ENCODE results near the gene TRAP1. TPM values are rescaled to one million over a fixed set of nuclear protein-coding genes. Genes with fewer than 3 reads are reported as not detected.

TRAP1 gene
- total RNA-seq = 10 to 100 TPM; 59.5 to 85.9 TPM

DNA sequence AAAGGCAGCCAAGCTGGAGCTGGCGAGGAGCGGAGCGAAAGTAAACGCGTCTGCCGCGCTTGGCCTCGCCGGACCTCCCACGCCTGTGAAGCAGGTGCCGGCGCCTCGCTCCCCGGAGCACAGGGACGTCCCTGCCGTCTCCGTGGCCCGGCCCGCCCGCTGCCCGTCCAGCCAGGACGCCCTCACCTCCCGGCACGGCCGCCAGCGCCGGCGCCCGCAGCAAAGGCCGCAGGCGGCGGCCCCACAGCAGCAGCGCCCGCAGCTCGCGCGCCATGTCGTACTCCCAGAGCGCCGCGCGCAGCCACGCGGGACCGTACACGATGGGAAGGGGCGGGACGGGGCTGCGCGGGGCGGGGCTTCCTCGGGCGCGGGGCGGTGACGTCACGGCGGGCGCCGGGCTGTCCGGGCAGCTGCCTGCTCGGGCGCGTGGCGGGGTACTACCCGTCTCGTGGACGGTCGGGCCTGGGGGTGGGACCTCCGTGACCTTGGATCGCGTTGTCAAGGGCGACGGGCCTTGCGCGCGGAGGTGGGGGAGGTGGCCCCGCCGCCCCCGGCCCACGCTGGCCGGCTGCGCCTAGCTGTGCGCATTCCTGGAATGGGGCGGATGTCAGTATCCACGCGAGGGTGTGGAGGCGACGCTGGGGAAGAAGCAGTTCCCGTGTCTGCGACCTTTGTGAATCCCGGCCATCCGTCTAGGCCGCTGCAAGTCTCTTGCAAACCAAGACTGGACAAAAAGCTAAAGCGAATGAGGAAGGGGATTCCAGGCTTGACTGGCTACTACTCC, at the start of gene TRAP1:
Gene TRAP1 (minus strand): TSS at position 290 of the 784 bp plus-strand sequence. CDS start 16 bp downstream, at position 274.

DNA sequence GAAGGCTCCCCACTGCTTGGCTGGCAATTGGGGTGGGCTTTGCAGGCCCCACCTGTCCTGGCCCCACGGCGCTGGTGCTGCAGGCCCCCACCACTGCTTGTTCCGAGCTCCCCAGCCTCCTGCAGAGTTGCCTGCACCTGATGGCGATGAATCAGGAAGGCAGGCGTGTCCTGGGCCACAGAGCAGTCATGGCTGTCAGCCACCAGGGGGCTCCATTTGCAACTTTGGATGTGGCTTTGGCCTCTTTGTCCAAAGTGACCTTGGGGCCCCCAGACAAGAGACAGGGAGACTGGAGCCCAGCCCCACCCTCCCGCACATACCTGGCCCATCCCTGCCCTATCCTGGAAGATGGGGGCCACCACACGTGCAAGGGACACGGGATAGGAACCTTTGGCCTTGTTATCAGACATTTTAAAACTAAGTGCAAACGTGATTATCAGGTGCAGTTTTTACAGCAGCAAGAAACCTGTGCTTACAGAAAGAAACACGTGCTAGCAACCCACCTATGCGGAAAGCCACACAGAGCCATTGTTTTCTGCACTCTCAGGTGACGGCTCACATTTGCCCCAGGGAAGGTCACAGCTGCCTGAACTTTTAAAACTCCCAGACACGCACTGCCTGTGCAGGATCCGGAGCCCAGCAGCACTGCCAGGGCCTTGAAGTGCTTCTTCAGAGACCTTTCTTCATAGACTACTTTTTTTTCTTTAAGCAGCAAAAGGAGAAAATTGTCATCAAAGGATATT, 62.9 kb downstream of the TRAP1 start, which contains the start of gene DNASE1:
Gene DNASE1 (plus strand): TSS at position 443 of the 743 bp plus-strand sequence. CDS start 683 bp downstream, outside the sequence.

DNA sequence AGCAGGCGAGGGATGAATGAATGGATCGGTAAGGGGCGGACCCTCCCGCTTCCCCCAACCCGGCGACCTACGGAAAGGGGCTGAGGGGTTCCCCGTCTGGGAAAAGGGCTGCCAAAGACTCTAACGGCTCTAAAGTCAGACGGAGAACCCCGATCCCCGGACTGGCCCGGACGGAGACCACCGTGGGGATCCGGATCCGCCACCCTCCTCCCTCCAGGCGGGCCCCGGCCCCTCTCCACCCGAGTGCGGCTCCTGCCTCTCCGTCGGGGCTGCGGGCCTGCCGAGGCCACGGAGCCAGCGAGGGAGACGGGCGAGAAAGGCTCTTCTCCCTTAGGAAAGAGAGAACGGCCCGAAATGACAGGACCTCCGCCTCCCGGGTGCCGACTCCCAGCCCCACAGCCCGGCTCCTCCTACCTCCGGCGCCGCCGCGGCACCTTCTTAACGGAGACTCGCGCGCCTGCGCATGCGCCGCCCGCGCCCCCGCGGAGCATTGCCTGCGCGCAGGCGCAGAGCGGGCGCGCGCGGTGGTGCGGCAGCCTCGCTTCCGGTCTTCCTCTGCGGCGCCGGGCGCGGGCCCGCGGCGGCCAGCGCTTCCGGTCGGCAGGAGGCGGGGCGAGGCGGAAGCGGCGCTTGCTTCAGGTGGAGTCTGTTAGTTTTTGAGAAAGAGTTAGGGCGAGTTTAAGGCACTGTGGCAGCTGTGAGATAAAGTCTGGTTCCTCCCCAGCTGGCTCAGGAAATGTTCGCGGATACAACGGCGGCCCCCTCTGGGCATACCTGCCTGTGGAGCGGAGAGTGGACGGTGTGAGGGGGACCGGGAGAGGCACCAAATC, 106.0 kb downstream of the TRAP1 start, which contains the start of gene SLX4:
Gene SLX4 (minus strand): TSS at position 461 of the 830 bp plus-strand sequence. CDS start 2,642 bp downstream, outside the sequence.

Other genes starting within 250 kb of the TRAP1 start
- gene C16orf90, start 222.0 kb downstream of the TRAP1 start, total RNA-seq = not detected
- 10 to 100 TPM; 12.7 to 13.4 TPM for gene CLUAP1, start 216.5 kb downstream of the TRAP1 start, total RNA-seq
- under 1 TPM; under 0.01 TPM for gene NLRC3, start 140.1 kb downstream of the TRAP1 start, total RNA-seq
- gene SLX4, start 105.9 kb downstream of the TRAP1 start, total RNA-seq = 1 to 10 TPM; 4.8 to 8.0 TPM
- 1 to 10 TPM; 8.3 to 10.0 TPM for gene DNASE1, start 62.8 kb downstream of the TRAP1 start, total RNA-seq
- 10 to 100 TPM; 15.8 to 20.3 TPM for gene CREBBP, start 163.2 kb upstream of the TRAP1 start, total RNA-seq